GM12801 (cell line): ENCODE results near the gene CX3CR1.

ENCODE experiments used
- CTCF ChIP-seq: IDR thresholded peaks from one replicate; pipeline ENCODE4 v1.5.1; 2011; ENCODE audit warnings: control low read depth; ENCODE audit not compliant: insufficient read length; ENCODE audit errors: extremely low read depth

Gene CX3CR1

DNA sequence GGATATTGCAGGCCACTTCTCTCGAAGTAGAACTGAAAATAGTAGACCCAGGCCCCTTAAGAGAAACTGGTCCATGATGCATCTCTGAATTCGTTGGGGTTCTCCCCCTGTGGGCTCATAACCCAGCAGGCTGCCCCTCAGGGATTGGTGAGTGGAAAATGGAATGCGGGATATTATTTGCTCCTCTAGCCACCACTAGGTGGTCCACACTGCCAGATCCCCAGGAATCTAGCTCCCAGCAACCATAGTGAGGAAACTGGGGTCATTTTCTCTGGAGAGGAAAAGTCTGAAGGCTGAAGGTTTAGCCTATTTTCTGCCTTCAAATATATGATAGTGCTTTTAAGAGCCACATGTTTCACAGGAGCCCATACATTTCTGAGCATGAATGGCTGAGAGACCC, 6.7 kb downstream of the CX3CR1 start:
- TF ChIP-seq CTCF: no peak

GRCh38 chr3:39272191-39272590, 7.6 kb downstream of the CX3CR1 start:
- TF ChIP-seq CTCF: no peak

GRCh38 chr3:39271363-39271914, 8.4 kb downstream of the CX3CR1 start:
- no peak for TF ChIP-seq CTCF

GRCh38 chr3:39269528-39269927, 10.3 kb downstream of the CX3CR1 start:
- TF ChIP-seq CTCF: no peak

DNA sequence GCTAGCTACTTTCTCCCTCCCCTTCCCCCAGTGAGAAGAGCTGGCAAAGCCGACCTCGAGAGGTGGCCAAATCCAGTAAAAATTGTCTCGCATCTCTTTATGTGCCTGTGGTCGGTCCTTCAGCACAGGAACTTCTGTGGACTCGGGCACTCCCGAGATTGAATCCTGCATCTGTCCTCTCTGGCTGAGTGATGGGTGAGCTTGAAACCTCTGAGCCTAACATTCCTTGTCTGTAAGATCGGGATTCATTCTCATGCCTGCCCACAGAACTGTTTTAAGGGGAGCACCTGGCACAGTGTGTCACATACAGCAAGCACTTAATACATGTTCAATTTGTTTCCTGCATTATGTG, 11.3 kb downstream of the CX3CR1 start:
- TF ChIP-seq CTCF: no peak

GRCh38 chr3:39267631-39268548, 11.9 kb downstream of the CX3CR1 start:
- no peak for TF ChIP-seq CTCF

- no peak for TF ChIP-seq CTCF
These were observed 15.8 kb downstream of the CX3CR1 start for GRCh38 chr3:39264053-39264452.
